ENCODE measurements around the gene RNF150.

Gene RNF150

DNA sequence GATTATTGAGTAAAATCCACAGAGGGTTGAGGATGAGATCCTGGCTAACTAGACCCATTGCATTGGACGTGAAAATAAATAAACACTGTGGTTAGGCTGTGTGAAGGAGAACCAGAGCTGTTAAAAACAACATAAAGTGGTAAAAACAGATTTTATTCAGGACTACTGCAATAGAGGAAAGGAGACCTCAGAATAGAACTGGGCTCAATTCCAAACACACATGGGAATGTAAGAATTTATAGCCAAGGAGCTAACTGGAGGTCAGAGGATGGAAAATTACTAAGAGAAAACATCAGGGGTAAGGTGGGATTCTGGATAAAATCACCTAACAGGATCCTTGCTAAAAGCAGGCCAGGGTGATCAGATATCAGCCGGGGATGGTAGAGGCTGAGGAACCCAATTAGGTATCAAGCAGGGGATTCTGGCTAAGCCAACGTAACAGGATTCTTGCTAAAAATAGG is 112.4 kb downstream of the RNF150 start:
- Histone ChIP-seq H3K36me3 (ENCODE audit: insufficient read depth, low read length) (no peaks in the 10 kb centered on the region), H3K9me3 (replicated peaks; ENCODE audit: low read length) (no peaks in the 10 kb centered on the region), H3K27me3 (ENCODE audit: control insufficient read depth, insufficient read depth, low read length) (no peaks in the 10 kb centered on the region), H3K4me1 (ENCODE audit: control insufficient read depth, insufficient read depth, low read length) (peaks cover 6% of the 10 kb centered on the region), H3K4me2 (ENCODE audit: low read length) (no peak overlapping the region), H3K4me3 (ENCODE audit: low read length) (no peak overlapping the region), H3K9ac (ENCODE audit: low read depth, low read length) (no peak overlapping the region)

DNA sequence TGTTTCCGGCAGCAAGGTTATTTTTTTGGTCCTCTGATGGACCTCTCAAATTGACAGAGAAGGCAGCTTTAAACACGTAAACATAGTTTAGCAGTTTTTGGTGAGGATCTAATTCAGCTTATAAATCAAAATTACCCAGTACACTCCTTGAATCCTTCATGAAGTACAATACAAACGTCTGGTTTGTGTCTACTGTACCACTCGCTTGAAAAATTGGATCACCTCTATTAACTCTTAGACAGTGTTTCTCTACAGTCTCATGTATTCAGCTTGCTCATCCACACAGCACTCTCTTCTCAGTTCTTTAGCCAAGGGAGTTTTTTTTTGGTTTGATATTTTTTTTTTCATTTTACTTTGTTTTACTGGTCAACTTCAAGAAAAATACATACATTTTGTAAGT is 113.5 kb downstream of the RNF150 start:
- H3K4me2 ChIP-seq (ENCODE audit: low read length), result no peak overlapping the region
- no peaks in the 10 kb centered on the region for H3K27me3 ChIP-seq (ENCODE audit: control insufficient read depth, insufficient read depth, low read length)
- no peaks in the 10 kb centered on the region for H3K9me3 ChIP-seq (replicated peaks; ENCODE audit: low read length)
- no peaks in the 10 kb centered on the region for H3K36me3 ChIP-seq (ENCODE audit: insufficient read depth, low read length)
- H3K4me1 ChIP-seq (ENCODE audit: control insufficient read depth, insufficient read depth, low read length), result peaks cover 6% of the 10 kb centered on the region
- no peak overlapping the region for H3K9ac ChIP-seq (ENCODE audit: low read depth, low read length)
- no peak overlapping the region for H3K4me3 ChIP-seq (ENCODE audit: low read length)

- Histone ChIP-seq H3K9me3 (replicated peaks; ENCODE audit: low read length) (no peaks in the 10 kb centered on the region), H3K4me1 (ENCODE audit: control insufficient read depth, insufficient read depth, low read length) (peaks cover 6% of the 10 kb centered on the region), H3K9ac (ENCODE audit: low read depth, low read length) (no peak overlapping the region), H3K27me3 (ENCODE audit: control insufficient read depth, insufficient read depth, low read length) (no peaks in the 10 kb centered on the region), H3K4me2 (ENCODE audit: low read length) (no peak overlapping the region), H3K4me3 (ENCODE audit: low read length) (no peak overlapping the region), H3K36me3 (ENCODE audit: insufficient read depth, low read length) (no peaks in the 10 kb centered on the region)
These were observed 117.0 kb downstream of the RNF150 start for GRCh38 chr4:141016117-141016798.

- H3K27me3 ChIP-seq (ENCODE audit: control insufficient read depth, insufficient read depth, low read length), result no peaks in the 10 kb centered on the region
- H3K4me1 ChIP-seq (ENCODE audit: control insufficient read depth, insufficient read depth, low read length), result no peaks in the 10 kb centered on the region
- no peak overlapping the region for H3K4me2 ChIP-seq (ENCODE audit: low read length)
- H3K9me3 ChIP-seq (replicated peaks; ENCODE audit: low read length), result no peaks in the 10 kb centered on the region
- H3K9ac ChIP-seq (ENCODE audit: low read depth, low read length), result no peak overlapping the region
- no peaks in the 10 kb centered on the region for H3K36me3 ChIP-seq (ENCODE audit: insufficient read depth, low read length)
- no peak overlapping the region for H3K4me3 ChIP-seq (ENCODE audit: low read length)
These were observed 119.4 kb downstream of the RNF150 start for GRCh38 chr4:141013899-141014298.

- H3K36me3 ChIP-seq (ENCODE audit: insufficient read depth, low read length), result no peaks in the 10 kb centered on the region
- H3K27me3 ChIP-seq (ENCODE audit: control insufficient read depth, insufficient read depth, low read length), result no peaks in the 10 kb centered on the region
These were observed 121.4 kb downstream of the RNF150 start for GRCh38 chr4:141011901-141012315.

DNA sequence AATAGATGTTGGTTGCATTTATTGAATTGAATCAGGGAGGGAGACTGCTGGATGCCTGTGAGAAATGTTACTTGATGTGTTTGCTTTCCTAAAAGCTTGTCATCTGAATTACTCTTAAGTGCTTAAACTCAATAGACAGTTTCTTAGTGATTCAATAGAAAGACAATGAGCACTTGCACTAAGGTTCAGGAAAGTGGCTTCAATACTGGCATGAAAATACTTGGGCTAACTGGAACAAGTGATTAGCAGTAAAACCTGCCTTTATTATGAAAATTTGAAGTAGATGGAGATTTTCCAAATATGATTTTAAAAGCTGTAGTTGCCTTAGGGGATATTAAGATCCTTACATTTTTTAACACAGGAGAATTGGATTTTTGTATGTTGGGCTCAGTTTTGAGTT is 123.3 kb downstream of the RNF150 start:
- H3K36me3 ChIP-seq (ENCODE audit: insufficient read depth, low read length), result no peaks in the 10 kb centered on the region
- H3K9ac ChIP-seq (ENCODE audit: low read depth, low read length), result no peak overlapping the region
- H3K4me3 ChIP-seq (ENCODE audit: low read length), result no peak overlapping the region
- no peaks in the 10 kb centered on the region for H3K4me1 ChIP-seq (ENCODE audit: control insufficient read depth, insufficient read depth, low read length)
- no peaks in the 10 kb centered on the region for H3K27me3 ChIP-seq (ENCODE audit: control insufficient read depth, insufficient read depth, low read length)
- H3K4me2 ChIP-seq (ENCODE audit: low read length), result no peak overlapping the region
- H3K9me3 ChIP-seq (replicated peaks; ENCODE audit: low read length), result no peaks in the 10 kb centered on the region

More at GRCh38 chr4:141011901-141012315, 121.4 kb downstream of the RNF150 start:
- Histone ChIP-seq H3K9me3 (replicated peaks; ENCODE audit: low read length) (no peaks in the 10 kb centered on the region), H3K4me1 (ENCODE audit: control insufficient read depth, insufficient read depth, low read length) (no peaks in the 10 kb centered on the region), H3K4me2 (ENCODE audit: low read length) (no peak overlapping the region), H3K9ac (ENCODE audit: low read depth, low read length) (no peak overlapping the region), H3K4me3 (ENCODE audit: low read length) (no peak overlapping the region)

DNA sequence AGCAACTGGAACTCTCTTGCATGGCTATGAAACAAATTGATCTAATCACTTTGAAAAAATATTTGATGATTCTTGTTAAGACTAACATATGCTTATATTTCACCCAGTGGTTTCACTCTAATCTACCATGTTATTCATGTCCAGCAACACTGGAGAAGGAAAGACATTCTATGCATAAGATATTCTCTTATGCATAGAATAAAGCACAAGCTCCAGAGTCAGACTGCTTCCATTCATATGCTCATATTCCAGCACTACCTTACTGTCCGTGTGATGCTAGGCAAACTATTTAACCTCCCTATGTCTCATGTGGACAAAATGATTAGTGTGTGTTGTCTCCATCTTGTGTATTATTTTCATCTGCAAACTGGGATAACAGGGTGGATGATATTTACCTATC is 124.1 kb downstream of the RNF150 start:
- Histone ChIP-seq H3K4me3 (ENCODE audit: low read length) (no peak overlapping the region), H3K4me2 (ENCODE audit: low read length) (no peak overlapping the region), H3K27me3 (ENCODE audit: control insufficient read depth, insufficient read depth, low read length) (no peaks in the 10 kb centered on the region), H3K4me1 (ENCODE audit: control insufficient read depth, insufficient read depth, low read length) (no peaks in the 10 kb centered on the region), H3K9me3 (replicated peaks; ENCODE audit: low read length) (no peaks in the 10 kb centered on the region), H3K36me3 (ENCODE audit: insufficient read depth, low read length) (no peaks in the 10 kb centered on the region), H3K9ac (ENCODE audit: low read depth, low read length) (no peak overlapping the region)

GRCh38 chr4:141006242-141006802 is 126.9 kb downstream of the RNF150 start:
- Histone ChIP-seq H3K4me1 (ENCODE audit: control insufficient read depth, insufficient read depth, low read length) (peaks cover 6% of the 10 kb centered on the region), H3K9me3 (replicated peaks; ENCODE audit: low read length) (no peaks in the 10 kb centered on the region), H3K4me2 (ENCODE audit: low read length) (no peak overlapping the region), H3K4me3 (ENCODE audit: low read length) (no peak overlapping the region), H3K36me3 (ENCODE audit: insufficient read depth, low read length) (no peaks in the 10 kb centered on the region), H3K9ac (ENCODE audit: low read depth, low read length) (no peak overlapping the region), H3K27me3 (ENCODE audit: control insufficient read depth, insufficient read depth, low read length) (no peaks in the 10 kb centered on the region)

DNA sequence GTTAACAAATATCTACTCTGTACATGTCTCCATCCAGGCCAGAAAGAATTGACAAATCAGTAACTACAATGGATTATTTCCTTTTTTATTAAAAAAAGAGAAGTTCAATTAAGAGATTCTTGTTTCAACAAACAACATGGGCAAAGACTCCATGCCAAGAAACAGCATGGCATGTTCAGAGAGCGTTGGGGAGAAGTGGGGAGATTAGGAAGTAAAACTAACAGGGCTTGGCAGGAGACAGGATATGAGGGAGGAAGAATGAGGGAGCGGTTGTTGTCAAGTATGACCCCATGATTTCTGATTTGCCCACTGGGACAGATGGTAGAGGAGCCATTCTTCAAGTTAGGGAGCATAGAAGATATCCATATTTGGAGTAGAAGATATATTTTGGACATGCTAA is 128.4 kb downstream of the RNF150 start:
- Histone ChIP-seq H3K4me1 (ENCODE audit: control insufficient read depth, insufficient read depth, low read length) (peaks cover 6% of the 10 kb centered on the region), H3K4me2 (ENCODE audit: low read length) (no peak overlapping the region), H3K9me3 (replicated peaks; ENCODE audit: low read length) (no peaks in the 10 kb centered on the region), H3K4me3 (ENCODE audit: low read length) (no peak overlapping the region), H3K9ac (ENCODE audit: low read depth, low read length) (no peak overlapping the region), H3K27me3 (ENCODE audit: control insufficient read depth, insufficient read depth, low read length) (no peaks in the 10 kb centered on the region), H3K36me3 (ENCODE audit: insufficient read depth, low read length) (no peaks in the 10 kb centered on the region)

DNA sequence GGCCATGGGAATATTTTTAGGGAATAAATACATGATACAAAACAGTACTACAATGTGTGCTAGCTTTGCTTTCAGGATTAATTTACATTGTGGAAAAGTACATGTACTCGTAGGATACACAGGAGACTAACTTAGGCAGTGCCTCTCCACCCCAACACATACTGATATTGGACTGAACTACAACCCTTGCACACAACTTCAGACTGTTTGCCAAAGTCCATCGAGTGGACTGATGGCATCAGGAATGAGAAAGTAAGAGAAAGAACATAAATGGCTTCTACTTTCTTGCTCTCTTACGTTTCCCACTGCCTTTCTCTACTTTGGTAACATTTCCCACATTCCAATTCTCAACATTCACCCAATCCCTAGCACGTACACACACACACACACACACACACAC is 130.1 kb downstream of the RNF150 start:
- Histone ChIP-seq H3K4me1 (ENCODE audit: control insufficient read depth, insufficient read depth, low read length) (peaks cover 6% of the 10 kb centered on the region), H3K27me3 (ENCODE audit: control insufficient read depth, insufficient read depth, low read length) (no peaks in the 10 kb centered on the region), H3K4me3 (ENCODE audit: low read length) (no peak overlapping the region), H3K9ac (ENCODE audit: low read depth, low read length) (no peak overlapping the region), H3K9me3 (replicated peaks; ENCODE audit: low read length) (no peaks in the 10 kb centered on the region), H3K36me3 (ENCODE audit: insufficient read depth, low read length) (no peaks in the 10 kb centered on the region), H3K4me2 (ENCODE audit: low read length) (no peak overlapping the region)

DNA sequence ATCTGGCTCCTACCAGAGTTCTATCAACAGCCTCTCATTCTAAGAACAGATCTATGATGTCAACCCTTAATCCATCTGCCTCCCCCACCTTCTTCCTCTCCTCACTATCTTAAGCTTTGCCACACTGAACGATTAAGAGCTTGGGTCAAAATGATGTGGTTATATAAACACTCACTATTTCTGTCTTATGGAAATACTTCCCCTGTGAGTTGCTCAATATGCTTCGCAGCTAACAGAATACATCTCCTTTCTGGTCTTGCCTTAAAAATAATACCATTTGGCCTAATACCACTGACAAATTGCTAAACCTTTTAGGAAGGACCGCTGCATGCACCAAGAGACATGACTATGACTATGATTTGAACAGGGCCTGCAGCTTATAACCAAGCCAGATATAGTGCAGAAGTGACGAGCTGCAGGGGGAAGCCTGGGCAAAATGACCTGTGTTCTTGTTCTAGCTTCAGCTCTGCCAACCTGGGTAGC is 130.9 kb downstream of the RNF150 start:
- no peaks in the 10 kb centered on the region for H3K9me3 ChIP-seq (replicated peaks; ENCODE audit: low read length)
- H3K27me3 ChIP-seq (ENCODE audit: control insufficient read depth, insufficient read depth, low read length), result no peaks in the 10 kb centered on the region
- no peak overlapping the region for H3K4me3 ChIP-seq (ENCODE audit: low read length)
- no peaks in the 10 kb centered on the region for H3K36me3 ChIP-seq (ENCODE audit: insufficient read depth, low read length)
- no peak overlapping the region for H3K4me2 ChIP-seq (ENCODE audit: low read length)
- H3K4me1 ChIP-seq (ENCODE audit: control insufficient read depth, insufficient read depth, low read length), result peaks cover 6% of the 10 kb centered on the region
- no peak overlapping the region for H3K9ac ChIP-seq (ENCODE audit: low read depth, low read length)

DNA sequence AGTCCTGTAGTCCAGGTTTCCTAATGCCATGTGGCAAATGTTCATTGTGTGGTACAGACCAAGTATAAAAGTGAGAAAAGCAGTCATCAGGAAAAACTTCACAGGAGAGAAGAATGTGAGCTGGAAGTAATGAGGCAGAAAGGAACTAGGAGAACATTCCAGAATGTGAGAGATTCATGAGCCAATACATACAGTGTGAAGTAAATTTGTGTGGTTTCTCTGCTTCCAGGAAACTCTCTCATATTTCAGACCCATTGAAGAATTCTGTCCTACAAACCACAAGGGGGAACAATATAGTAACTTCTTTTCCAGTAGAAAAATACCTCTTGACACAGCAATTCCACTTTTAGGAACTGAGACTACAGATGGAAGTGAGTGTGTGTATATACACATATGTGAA is 136.5 kb downstream of the RNF150 start:
- Histone ChIP-seq H3K9ac (ENCODE audit: low read depth, low read length) (no peak overlapping the region), H3K9me3 (replicated peaks; ENCODE audit: low read length) (no peaks in the 10 kb centered on the region), H3K4me1 (ENCODE audit: control insufficient read depth, insufficient read depth, low read length) (peaks cover 4% of the 10 kb centered on the region), H3K4me3 (ENCODE audit: low read length) (no peak overlapping the region), H3K36me3 (ENCODE audit: insufficient read depth, low read length) (no peaks in the 10 kb centered on the region), H3K4me2 (ENCODE audit: low read length) (no peak overlapping the region), H3K27me3 (ENCODE audit: control insufficient read depth, insufficient read depth, low read length) (no peaks in the 10 kb centered on the region)
